Activated T-cell treated with anti-CD3 and anti-CD28 coated beads, Interleukin-2, amount 50 U/mL, for 72 hours (primary cell): ENCODE data around the gene SMARCB1. TPM values are rescaled to one million over a fixed set of nuclear protein-coding genes. Genes with fewer than 3 reads are reported as not detected.
A peak's percentile ranks its signal among the peaks of the same experiment; 100 is the strongest.

Experiments
- ATAC-seq, 2 donors: fragments of 150-1000 bp; cut with Tn5 transposase; replicated peaks in 1 of 2; 2 replicates each; pipeline ENCODE4 v1.10.0; 2021; ENCODE audit warnings: moderate library complexity in 2 of 2, mild to moderate bottlenecking in 1 of 2
- DNase-seq, 2 donors: peaks; one replicate each; pipeline ENCODE4 v3.0.0; 2021 to 2022; ENCODE audit warnings: mixed read lengths in 1 of 2
- H3K27ac Mint-ChIP-seq: one replicate; pipeline ENCODE4 v1.8.0; 2022; ENCODE audit warnings: mild to moderate bottlenecking, moderate library complexity, mixed read lengths
- H3K27me3 Mint-ChIP-seq: one replicate; pipeline ENCODE4 v1.8.0; 2022; ENCODE audit warnings: low read depth, mixed read lengths
- H3K36me3 Mint-ChIP-seq, 2 donors: one replicate each; pipeline ENCODE4 v1.8.0; 2022; ENCODE audit warnings: mixed read lengths in 2 of 2, mild to moderate bottlenecking in 1 of 2; ENCODE audit not compliant: insufficient read depth in 2 of 2
- H3K4me1 Mint-ChIP-seq: one replicate; pipeline ENCODE4 v1.8.0; 2022; ENCODE audit warnings: low read depth, mixed read lengths
- H3K4me3 Mint-ChIP-seq, 2 donors: one replicate each; pipeline ENCODE4 v1.8.0; 2022; ENCODE audit warnings: mild to moderate bottlenecking in 2 of 2, mixed read lengths in 2 of 2, moderate library complexity in 2 of 2
- H3K9me3 Mint-ChIP-seq, 2 donors: one replicate each; pipeline ENCODE4 v1.8.0; 2022; ENCODE audit warnings: mixed read lengths in 2 of 2
- total RNA-seq, 2 donors: library from RNA; stranded (reverse); gene quantifications; one replicate each; pipeline ENCODE4 v1.2.3, GENCODE V29; 2022

Gene SMARCB1
- total RNA-seq, 2 donors from 2014 or later: 67.4 to 83.0 TPM

GRCh38 chr22:23789638-23790037, 2.9 kb downstream of the SMARCB1 start:
- H3K4me1 Mint-ChIP-seq: peaks cover 32% of the 10 kb centered on the region
- peaks cover 2 to 5% of the 10 kb centered on the region in 2 donors for H3K36me3 Mint-ChIP-seq
- no peaks in the 10 kb centered on the region for H3K9me3 Mint-ChIP-seq
- H3K27ac Mint-ChIP-seq: no peak overlapping the region
- no peak for ATAC-seq
- H3K4me3 Mint-ChIP-seq: peak overlapping the region in 1 of 2 donors; percentile 29
- no peak for DNase-seq
- no peaks in the 10 kb centered on the region for H3K27me3 Mint-ChIP-seq

DNA sequence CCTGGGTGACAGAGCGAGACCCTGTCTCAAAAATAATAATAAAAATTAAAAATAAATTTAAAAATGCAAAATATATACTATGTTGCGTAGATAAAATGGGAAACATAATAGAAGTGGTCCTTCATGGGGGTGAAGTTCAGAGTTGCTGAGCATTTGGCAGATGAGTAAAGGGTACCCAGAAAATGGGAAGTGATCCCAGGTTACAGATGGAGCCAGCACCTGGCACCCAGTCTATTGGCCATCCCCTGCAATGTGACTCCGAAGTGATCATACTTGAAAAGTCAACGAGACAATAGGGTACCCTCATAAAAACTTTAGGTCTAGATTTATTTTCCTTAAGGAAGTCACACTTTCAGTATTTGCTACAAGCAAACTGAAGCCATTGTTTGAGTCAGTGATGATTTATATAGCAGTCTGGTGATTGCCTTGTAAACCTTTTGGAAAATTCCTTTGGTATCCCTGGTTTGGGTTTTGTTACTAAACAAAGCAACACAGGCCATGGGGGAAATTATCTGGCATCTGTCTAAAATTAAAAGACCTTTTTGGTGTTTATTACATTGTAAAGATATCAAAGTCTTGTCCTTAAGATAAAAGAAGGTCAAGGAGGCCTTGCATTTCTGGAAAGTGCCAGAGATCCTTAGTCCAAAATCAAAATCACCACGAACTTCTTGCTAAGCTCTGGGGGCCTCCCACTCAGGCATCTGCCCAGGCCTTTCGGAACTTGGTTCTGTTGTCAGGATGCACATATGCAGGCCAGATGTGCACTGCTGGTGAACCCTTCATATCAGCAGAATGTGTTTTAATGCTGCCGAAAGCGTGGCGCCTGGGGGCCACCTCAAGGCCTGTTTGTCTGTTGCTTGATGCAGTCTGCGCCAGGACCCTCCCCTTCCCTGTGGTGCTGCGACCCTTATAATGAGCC, 4.3 kb downstream of the SMARCB1 start:
- Mint-ChIP-seq H3K4me1 (peaks cover 32% of the 10 kb centered on the region), H3K4me3 (no peak overlapping the region), H3K9me3 (no peaks in the 10 kb centered on the region), H3K36me3 (peaks cover 2 to 5% of the 10 kb centered on the region in 2 donors), H3K27me3 (no peaks in the 10 kb centered on the region), H3K27ac (no peak overlapping the region)
- DNase-seq (no peak), ATAC-seq (no peak)

DNA sequence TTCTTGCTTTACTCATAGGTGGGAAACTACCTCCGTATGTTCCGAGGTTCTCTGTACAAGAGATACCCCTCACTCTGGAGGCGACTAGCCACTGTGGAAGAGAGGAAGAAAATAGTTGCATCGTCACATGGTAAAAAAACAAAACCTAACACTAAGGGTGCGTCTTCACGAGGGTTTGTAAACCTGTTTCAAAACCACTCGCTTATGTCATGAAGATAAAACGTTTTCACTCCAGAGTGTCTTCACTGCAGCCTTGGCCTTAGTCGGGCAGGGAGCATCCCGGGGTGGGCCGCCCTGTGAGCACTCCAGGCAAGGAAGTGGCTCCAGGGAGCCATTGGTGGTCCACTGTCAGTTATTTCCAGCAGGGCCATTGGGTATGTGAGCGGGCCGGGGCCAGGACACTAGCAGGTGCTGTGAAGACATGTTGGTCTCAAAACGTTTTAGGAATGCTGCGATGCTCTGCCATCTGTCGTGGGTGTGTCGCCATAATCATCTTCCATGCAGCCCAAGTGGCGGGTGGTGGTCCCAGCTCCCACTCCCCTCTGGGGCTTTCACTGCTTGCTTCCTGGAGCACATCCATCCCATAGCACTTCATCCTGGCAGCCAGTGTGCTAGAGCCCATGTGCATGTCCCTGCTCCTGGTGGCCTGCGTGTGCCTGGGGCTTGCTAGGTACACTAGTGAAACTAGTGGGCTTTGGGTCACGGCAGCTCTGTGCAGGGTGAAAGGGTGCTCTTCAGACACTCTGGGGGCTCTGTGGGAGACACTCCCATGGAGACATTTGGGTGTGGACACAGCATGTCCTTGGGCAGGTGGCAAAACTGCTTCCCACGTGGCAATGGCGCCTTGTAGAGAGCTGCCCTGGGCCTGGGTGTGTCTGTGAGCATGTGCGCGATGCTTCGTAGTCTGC, 5.2 kb downstream of the SMARCB1 start:
- ATAC-seq (no peak), DNase-seq (no peak)
- Mint-ChIP-seq H3K36me3 (peaks cover 2 to 5% of the 10 kb centered on the region in 2 donors), H3K4me1 (peaks cover 25% of the 10 kb centered on the region), H3K9me3 (no peaks in the 10 kb centered on the region), H3K27ac (no peak overlapping the region), H3K4me3 (no peak overlapping the region), H3K27me3 (no peaks in the 10 kb centered on the region)

- no peak for DNase-seq
- Mint-ChIP-seq H3K27ac (no peak overlapping the region), H3K36me3 (peaks cover 2 to 5% of the 10 kb centered on the region in 2 donors), H3K9me3 (no peaks in the 10 kb centered on the region), H3K4me3 (no peak overlapping the region), H3K4me1 (peaks cover 17% of the 10 kb centered on the region), H3K27me3 (no peaks in the 10 kb centered on the region)
- no peak for ATAC-seq
These were observed 6.6 kb downstream of the SMARCB1 start for GRCh38 chr22:23793326-23793725.

DNA sequence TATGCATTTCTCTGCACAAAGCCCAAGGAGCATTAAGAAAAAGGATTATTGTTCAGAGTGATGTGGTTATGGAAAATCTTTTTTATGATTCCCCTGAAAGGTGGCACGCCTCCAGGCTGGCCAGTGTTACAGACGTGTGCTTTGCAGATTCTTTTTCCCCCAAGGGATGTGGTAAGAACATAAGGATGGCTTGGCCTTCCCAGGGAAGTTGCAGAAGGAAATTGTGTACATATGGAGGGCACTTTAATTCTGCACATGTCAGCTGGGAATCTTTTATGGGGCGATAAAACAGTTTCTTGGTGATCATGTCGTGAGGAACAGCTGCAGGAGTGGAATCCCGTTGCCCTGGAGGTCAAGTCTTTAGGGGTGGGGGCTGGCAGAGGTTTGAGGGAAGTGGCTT, 9.7 kb downstream of the SMARCB1 start:
- no peaks in the 10 kb centered on the region for H3K9me3 Mint-ChIP-seq
- no peaks in the 10 kb centered on the region for H3K27me3 Mint-ChIP-seq
- H3K36me3 Mint-ChIP-seq: peaks cover 6 to 11% of the 10 kb centered on the region in 2 donors
- no peak overlapping the region for H3K4me3 Mint-ChIP-seq
- ATAC-seq: no peak
- DNase-seq: no peak
- H3K27ac Mint-ChIP-seq: no peak overlapping the region
- no peaks in the 10 kb centered on the region for H3K4me1 Mint-ChIP-seq

DNA sequence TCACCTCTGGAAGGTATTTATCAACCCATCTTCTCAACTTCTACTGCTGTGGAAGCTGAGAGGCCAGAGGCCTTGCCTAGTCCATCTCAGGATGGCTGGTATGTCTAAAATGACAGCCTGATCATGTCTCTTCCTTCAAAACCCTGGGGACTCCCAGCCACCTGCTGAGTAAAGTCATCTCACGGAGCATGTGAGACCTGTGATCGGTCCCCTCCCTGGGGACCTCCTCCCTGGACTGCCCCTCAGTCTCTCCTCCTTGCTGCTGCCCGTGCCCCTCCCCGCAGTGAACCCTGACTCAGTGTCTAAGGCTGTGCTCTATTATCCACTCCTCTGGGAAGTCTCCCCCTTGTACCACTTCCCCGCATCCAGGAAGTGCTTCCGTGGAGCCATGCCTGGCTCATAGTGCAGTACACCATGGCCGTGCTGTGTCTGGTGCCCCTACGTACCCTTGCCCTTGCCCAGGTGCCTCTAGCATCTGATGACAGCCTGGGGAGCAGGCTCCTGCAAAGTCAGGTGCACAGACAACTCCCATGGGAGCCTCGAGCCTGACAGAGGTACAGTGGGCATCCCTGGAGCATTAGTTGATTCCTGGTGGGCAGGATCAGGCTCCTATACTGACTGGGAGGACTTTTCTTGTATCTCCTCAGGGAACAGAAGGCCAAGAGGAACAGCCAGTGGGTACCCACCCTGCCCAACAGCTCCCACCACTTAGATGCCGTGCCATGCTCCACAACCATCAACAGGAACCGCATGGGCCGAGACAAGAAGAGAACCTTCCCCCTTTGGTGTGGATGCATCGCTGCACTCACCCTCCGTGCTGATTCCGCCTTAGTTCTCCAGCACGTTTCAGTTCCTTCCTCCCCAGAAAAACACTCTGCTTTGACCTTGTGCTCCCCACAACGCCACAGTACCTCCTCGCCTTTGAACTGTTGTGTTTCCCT, 13.8 kb downstream of the SMARCB1 start:
- no peaks in the 10 kb centered on the region for H3K4me1 Mint-ChIP-seq
- DNase-seq (no peak), ATAC-seq (no peak)
- no peak overlapping the region for H3K4me3 Mint-ChIP-seq
- H3K27me3 Mint-ChIP-seq: no peaks in the 10 kb centered on the region
- no peaks in the 10 kb centered on the region for H3K9me3 Mint-ChIP-seq
- H3K27ac Mint-ChIP-seq: no peak overlapping the region
- H3K36me3 Mint-ChIP-seq: peaks cover 6 to 13% of the 10 kb centered on the region in 2 donors

GRCh38 chr22:23801238-23801821, 14.6 kb downstream of the SMARCB1 start:
- Mint-ChIP-seq H3K4me3 (no peak overlapping the region), H3K27ac (no peak overlapping the region), H3K4me1 (no peaks in the 10 kb centered on the region), H3K9me3 (no peaks in the 10 kb centered on the region), H3K36me3 (peaks cover 6 to 14% of the 10 kb centered on the region in 2 donors), H3K27me3 (no peaks in the 10 kb centered on the region)
- DNase-seq (no peak), ATAC-seq (no peak)

DNA sequence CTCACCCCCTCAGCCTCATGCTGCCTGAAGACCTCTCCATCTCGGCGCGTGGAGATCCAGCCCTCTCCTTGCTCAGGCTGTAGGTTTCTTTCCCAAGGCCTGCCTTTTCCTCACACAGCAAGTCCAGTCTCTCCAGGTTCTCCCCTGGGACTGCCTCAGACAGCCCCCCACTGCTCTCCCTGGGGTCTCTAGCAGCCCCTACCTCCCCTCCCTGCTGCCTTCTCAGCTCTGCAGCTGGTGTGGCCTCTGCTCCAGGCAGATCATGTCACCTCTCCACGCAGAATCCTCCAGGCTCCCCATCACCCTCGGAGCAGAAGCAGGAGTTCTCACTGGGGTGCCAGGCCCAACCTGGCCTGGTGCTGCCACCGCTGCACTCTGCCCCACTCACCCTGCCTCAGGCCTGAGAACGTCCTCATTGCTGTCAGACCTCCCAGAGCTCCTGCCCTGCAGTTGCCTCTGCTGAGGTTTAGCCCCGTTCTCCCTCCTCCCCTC, 15.2 kb downstream of the SMARCB1 start:
- peaks cover 6 to 17% of the 10 kb centered on the region in 2 donors for H3K36me3 Mint-ChIP-seq
- no peaks in the 10 kb centered on the region for H3K4me1 Mint-ChIP-seq
- DNase-seq (no peak), ATAC-seq (no peak)
- H3K27ac Mint-ChIP-seq: no peak overlapping the region
- no peaks in the 10 kb centered on the region for H3K27me3 Mint-ChIP-seq
- no peak overlapping the region for H3K4me3 Mint-ChIP-seq
- no peaks in the 10 kb centered on the region for H3K9me3 Mint-ChIP-seq

DNA sequence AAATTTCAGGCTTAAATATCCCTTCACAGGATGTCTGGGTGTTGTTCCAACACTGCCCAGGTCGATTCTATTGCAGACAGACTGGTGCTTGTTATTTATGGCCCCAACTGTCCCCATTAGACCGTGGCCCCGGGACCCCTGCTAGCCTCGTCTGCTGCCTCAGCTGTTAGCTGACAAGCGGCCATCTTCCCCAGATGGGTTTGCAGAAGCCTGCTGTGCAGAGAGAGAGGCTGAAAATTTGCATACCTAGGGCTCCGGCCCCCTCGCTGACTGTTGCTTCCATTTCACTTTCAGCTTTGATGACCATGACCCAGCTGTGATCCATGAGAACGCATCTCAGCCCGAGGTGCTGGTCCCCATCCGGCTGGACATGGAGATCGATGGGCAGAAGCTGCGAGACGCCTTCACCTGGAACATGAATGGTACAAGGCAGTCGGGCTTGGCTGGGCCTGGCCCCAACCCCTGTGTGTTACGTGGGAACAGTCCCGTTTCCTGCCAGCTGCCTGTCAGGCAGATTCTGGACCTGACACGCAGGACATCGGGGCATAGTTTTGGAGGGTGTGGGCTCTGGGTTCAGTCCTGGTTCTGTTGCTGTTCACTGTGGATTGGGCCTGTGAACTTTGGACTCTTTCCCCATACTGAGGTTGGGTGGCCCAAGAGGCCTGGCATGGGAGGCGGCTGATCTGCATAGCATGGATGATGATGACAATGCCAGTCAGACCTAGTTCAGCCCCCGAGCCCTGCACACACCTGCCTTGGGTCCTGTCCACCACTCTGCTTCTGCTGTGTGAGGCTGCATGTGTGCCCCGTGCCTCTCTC, 16.4 kb downstream of the SMARCB1 start:
- no peaks in the 10 kb centered on the region for H3K9me3 Mint-ChIP-seq
- H3K4me1 Mint-ChIP-seq: no peaks in the 10 kb centered on the region
- H3K36me3 Mint-ChIP-seq: peaks cover 8 to 20% of the 10 kb centered on the region in 2 donors
- ATAC-seq (no peak), DNase-seq (no peak)
- H3K27me3 Mint-ChIP-seq: no peaks in the 10 kb centered on the region
- H3K4me3 Mint-ChIP-seq: no peak overlapping the region
- H3K27ac Mint-ChIP-seq: no peak overlapping the region

DNA sequence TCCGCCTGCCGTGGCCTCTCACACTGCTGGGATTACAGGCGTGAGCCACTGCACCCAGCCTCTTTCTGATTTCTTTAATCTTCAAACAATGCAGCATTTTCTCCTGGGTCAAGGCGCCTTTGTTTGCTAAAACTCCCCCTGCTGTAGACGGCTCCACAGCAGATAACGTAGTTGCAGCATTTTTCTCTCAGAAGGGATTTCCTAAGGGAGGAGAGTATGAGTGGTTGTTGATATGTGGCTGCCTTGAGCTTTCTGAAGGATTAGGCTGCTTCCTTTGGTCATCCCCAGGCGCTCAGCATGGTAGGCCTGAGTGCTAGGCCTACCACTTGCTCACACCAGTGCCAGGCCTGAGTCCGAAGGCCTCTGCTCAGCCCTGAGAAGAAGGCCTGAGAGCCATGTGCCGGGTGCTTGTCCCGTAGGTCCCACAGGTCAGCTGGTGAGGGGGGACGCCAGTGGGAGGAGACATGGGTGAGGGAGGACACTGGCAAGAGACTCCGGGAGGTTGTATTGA, 18.1 kb downstream of the SMARCB1 start:
- H3K4me1 Mint-ChIP-seq: no peaks in the 10 kb centered on the region
- DNase-seq (no peak), ATAC-seq (no peak)
- H3K27me3 Mint-ChIP-seq: no peaks in the 10 kb centered on the region
- H3K9me3 Mint-ChIP-seq: no peaks in the 10 kb centered on the region
- H3K4me3 Mint-ChIP-seq: no peak overlapping the region
- H3K36me3 Mint-ChIP-seq: peaks cover 6 to 20% of the 10 kb centered on the region in 2 donors
- no peak overlapping the region for H3K27ac Mint-ChIP-seq

DNA sequence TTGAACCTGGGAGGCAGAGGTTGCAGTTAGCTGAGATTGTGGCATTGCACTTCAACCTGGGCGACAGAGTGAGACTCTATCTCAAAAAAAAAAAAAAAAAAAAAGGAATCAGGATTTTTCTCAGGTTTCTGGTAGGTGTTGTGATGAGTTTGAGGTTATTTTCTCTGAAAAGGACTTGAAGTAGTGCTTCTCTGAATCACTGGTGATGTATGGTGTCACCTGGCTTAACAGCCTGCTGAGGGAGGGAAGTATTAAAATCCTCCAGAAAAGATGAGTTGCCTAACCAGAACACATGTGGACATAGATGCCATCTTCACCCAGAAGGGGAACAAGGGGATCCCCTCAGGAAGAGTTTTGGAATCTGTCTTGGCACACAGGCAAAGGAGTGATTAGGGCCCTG, 20.1 kb downstream of the SMARCB1 start:
- no peak for DNase-seq
- no peaks in the 10 kb centered on the region for H3K27me3 Mint-ChIP-seq
- peaks cover 4 to 28% of the 10 kb centered on the region in 2 donors for H3K36me3 Mint-ChIP-seq
- H3K4me1 Mint-ChIP-seq: no peaks in the 10 kb centered on the region
- H3K4me3 Mint-ChIP-seq: no peak overlapping the region
- no peak overlapping the region for H3K27ac Mint-ChIP-seq
- no peaks in the 10 kb centered on the region for H3K9me3 Mint-ChIP-seq
- ATAC-seq: no peak
